A673 (cell line): Measurements from ENCODE around the gene MRPL37.

Experiments
- EZH2 ChIP-seq: fragments of 200-600 bp; sonication (generic); IDR thresholded peaks from 2 replicates; pipeline ENCODE4 v1.6.1; 2017; ENCODE audit warnings: borderline replicate concordance, low read depth, mild to moderate bottlenecking, mixed read lengths, antibody characterized with exemption, low read length; ENCODE audit not compliant: poor library complexity, severe bottlenecking
- TF ChIP-seq, protein P1 (sequence below): fragments of 300-800, 200-600 bp; sonication (generic); conservative IDR thresholded peaks from 2 replicates; pipeline ENCODE4 v1.5.1; 2017; ENCODE audit warnings: low read depth, mild to moderate bottlenecking, antibody characterized with exemption, low read length, moderate library complexity, mixed read lengths

DNA sequence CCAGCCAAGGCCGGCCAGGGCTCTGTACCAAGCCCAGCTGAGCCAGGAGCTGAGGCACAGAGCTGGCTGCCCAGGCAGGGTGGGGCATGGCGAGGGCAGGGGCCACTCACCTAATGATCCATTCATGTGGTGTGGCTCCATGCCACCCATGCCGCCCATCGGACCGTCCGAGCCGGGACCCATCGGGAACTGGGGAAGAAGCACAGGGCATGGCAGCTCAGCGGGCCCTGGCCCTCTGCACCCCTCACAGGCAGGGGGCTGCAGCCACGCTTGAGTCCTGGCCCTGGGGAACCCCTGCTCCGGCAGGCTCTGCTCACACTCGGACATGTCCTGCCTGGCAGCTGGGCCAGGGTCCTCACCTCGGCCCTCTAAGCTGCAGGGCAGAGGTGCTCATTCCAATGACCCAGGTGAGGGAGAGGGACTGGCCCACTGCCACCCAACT is 28.7 kb downstream of the MRPL37 start:
- TF ChIP-seq, protein P1, sequence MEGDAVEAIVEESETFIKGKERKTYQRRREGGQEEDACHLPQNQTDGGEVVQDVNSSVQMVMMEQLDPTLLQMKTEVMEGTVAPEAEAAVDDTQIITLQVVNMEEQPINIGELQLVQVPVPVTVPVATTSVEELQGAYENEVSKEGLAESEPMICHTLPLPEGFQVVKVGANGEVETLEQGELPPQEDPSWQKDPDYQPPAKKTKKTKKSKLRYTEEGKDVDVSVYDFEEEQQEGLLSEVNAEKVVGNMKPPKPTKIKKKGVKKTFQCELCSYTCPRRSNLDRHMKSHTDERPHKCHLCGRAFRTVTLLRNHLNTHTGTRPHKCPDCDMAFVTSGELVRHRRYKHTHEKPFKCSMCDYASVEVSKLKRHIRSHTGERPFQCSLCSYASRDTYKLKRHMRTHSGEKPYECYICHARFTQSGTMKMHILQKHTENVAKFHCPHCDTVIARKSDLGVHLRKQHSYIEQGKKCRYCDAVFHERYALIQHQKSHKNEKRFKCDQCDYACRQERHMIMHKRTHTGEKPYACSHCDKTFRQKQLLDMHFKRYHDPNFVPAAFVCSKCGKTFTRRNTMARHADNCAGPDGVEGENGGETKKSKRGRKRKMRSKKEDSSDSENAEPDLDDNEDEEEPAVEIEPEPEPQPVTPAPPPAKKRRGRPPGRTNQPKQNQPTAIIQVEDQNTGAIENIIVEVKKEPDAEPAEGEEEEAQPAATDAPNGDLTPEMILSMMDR, result no peak
- no peak for TF ChIP-seq EZH2
